ENCODE data around the gene VPS39.

VPS39 gene

DNA sequence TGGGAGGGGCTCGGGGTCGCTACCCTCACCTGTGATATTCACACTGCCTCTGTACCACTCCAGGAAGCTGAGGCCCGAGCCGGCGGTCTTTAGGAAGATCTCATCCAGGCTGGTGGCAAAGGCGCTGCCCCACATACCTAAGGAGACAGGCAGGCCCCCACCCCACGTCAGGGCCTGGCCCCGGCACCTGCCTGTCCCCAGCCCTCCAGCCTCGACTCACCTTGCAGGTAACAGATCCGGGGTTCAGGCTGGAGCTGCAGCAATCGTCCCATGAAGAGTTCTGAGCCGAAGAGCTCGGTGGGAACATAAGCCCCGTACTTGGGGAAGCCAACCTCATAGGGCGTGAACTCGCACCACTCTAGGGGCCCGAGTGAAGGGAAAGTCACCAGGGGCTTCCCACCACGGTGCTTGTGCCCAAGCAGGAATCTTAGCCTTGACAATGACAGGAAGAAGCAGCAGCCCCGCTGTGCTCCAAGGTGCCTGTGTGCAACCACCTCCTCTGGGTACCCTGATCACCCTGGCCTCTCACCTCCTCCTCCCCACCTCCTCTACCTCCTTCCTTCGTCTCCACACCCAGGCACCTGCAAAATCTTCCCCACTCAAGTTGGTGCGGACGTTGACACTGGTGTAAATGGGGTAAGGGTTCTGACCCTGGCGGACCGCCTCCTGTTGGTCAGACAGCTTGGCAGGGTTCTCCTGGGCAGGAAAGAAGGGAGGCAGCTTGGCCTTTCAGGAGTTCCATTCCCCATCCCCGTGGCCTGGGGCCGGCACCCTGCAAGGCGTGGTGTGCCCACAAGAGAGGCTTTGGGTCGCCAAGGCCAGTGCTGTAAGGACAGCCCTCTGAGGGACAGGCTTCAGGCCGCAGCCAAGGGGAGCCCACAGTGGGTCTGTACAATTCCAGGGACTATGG lies 62.3 kb downstream of the VPS39 start:
- H3K79me2 ChIP-seq (ENCODE audit: insufficient read depth, low read depth), result no peaks in the 10 kb centered on the region
- TF ChIP-seq, protein P1, sequence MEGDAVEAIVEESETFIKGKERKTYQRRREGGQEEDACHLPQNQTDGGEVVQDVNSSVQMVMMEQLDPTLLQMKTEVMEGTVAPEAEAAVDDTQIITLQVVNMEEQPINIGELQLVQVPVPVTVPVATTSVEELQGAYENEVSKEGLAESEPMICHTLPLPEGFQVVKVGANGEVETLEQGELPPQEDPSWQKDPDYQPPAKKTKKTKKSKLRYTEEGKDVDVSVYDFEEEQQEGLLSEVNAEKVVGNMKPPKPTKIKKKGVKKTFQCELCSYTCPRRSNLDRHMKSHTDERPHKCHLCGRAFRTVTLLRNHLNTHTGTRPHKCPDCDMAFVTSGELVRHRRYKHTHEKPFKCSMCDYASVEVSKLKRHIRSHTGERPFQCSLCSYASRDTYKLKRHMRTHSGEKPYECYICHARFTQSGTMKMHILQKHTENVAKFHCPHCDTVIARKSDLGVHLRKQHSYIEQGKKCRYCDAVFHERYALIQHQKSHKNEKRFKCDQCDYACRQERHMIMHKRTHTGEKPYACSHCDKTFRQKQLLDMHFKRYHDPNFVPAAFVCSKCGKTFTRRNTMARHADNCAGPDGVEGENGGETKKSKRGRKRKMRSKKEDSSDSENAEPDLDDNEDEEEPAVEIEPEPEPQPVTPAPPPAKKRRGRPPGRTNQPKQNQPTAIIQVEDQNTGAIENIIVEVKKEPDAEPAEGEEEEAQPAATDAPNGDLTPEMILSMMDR (conservative IDR thresholded peaks at IDR 0.05; ENCODE audit: low read depth, low read length), result no peak
- H3K4me1 ChIP-seq (ENCODE audit: low read depth, poor library complexity, severe bottlenecking), result no peaks in the 10 kb centered on the region
- H3K27ac ChIP-seq, result no peak overlapping the region
- H3K9ac ChIP-seq, result no peak overlapping the region
- 0 out of 2 replicates have a peak, but pooled peaks cover 2% of the 10 kb centered on the region for H3K27me3 ChIP-seq (ENCODE audit: insufficient read depth, low read depth)
- H3K4me3 ChIP-seq (IDR thresholded peaks at IDR 0.05; ENCODE audit: insufficient read depth, low read depth, low read length), result no peak overlapping the region
- H2AFZ ChIP-seq (ENCODE audit: low read depth), result no peak overlapping the region
- no peak overlapping the region for H3K4me2 ChIP-seq
- H4K20me1 ChIP-seq (ENCODE audit: insufficient read depth), result no peaks in the 10 kb centered on the region
- no peaks in the 10 kb centered on the region for H3K36me3 ChIP-seq (ENCODE audit: insufficient read depth)

DNA sequence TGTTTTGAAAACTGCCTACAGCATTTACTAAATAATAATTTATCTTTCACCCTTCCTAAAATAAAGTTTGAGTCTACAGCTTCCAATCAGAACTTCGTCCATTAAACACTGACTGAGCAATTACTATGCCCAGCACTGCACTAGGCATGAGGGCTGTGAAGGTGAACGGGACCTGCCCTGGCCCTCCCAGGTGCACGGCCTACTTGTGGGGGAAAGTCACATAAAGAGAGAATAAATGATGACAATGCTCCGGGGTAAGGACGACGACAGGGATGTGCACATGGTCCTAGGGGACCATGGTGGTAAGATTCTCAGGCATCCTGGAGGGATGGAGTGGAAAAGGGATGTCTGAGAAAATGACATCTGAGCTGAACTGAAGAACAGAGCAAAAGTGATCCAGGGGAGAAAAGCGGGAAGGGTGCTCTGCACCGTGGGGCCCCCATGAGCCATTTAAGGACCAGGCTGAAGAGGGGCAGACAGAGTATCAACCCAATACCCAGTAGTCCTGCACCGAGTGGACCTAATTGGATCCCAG lies 63.2 kb downstream of the VPS39 start:
- Histone ChIP-seq H2AFZ (ENCODE audit: low read depth) (no peak overlapping the region), H3K9ac (no peak overlapping the region), H3K27ac (no peak overlapping the region), H3K27me3 (ENCODE audit: insufficient read depth, low read depth) (0 out of 2 replicates have a peak, but pooled peaks cover 2% of the 10 kb centered on the region), H3K79me2 (ENCODE audit: insufficient read depth, low read depth) (no peaks in the 10 kb centered on the region), H3K36me3 (ENCODE audit: insufficient read depth) (no peaks in the 10 kb centered on the region), H3K4me2 (no peak overlapping the region), H4K20me1 (ENCODE audit: insufficient read depth) (no peaks in the 10 kb centered on the region), H3K4me3 (IDR thresholded peaks at IDR 0.05; ENCODE audit: insufficient read depth, low read depth, low read length) (no peak overlapping the region), H3K4me1 (ENCODE audit: low read depth, poor library complexity, severe bottlenecking) (no peaks in the 10 kb centered on the region)
- TF ChIP-seq, protein P1 (conservative IDR thresholded peaks at IDR 0.05; ENCODE audit: low read depth, low read length), result no peak

DNA sequence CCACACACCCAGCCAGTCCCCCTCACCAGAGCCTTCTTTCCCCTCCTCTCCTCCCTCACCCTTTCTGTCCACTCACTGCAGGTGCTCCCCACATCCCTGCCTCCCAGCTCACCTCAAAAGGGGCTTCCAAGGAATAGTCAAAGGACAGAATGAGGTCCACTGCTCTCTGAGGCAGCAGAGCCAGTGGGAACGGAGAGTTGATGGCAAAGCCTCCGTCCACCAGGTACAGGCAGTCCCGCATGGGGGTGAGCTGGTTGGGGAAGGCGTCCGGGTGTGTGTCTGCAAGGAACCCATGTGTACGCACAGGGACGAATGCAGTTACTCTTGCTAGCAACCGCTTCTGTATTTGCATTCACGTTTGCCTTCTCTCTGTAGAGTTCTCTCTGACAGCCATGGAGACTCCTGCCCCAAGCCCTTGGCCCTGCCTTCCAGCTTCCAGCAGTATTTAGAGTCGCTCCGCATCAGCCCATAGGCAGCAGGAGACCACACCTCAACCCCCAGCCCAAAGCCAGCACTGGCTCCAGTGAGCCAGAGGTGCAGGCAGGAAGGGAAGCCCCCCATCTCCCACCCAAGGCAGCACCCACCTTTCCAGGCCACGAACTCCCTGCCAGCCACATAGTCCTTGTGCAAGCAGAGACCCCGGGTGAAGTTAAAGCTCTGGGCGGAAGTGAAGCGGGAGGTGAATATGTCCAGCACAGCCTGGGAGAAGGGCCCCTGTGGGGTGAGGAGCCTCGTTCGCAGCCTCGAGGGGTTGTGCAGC lies 64.1 kb downstream of the VPS39 start:
- Histone ChIP-seq H3K79me2 (ENCODE audit: insufficient read depth, low read depth) (no peaks in the 10 kb centered on the region), H2AFZ (ENCODE audit: low read depth) (no peak overlapping the region), H3K36me3 (ENCODE audit: insufficient read depth) (no peaks in the 10 kb centered on the region), H3K4me2 (no peak overlapping the region), H3K9ac (no peak overlapping the region), H3K4me3 (IDR thresholded peaks at IDR 0.05; ENCODE audit: insufficient read depth, low read depth, low read length) (no peak overlapping the region), H3K4me1 (ENCODE audit: low read depth, poor library complexity, severe bottlenecking) (no peaks in the 10 kb centered on the region), H3K27ac (no peak overlapping the region), H4K20me1 (ENCODE audit: insufficient read depth) (no peaks in the 10 kb centered on the region), H3K27me3 (ENCODE audit: insufficient read depth, low read depth) (0 out of 2 replicates have a peak, but pooled peaks cover 2% of the 10 kb centered on the region)
- TF ChIP-seq, protein P1 (conservative IDR thresholded peaks at IDR 0.05; ENCODE audit: low read depth, low read length), result no peak

DNA sequence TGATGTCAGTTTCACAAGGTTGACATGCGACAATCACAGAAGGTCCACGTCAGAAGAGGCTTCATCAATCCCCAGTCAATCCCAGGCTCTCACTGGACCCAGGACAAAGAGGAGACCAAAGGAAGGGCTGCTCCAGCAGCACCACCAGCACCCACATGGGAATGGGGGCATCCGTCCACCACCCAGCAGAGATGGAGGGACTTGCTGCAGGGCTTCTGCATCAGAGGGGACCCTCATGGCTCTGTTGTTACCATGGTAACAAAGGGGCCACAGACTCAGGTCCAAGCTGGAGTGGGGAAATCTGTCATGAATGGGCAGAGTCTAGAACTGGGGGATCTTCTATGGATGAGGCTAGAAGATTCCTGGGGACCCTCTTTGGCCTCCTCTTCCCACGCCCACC lies 64.7 kb downstream of the VPS39 start:
- Histone ChIP-seq H3K36me3 (ENCODE audit: insufficient read depth) (no peaks in the 10 kb centered on the region), H3K4me2 (no peak overlapping the region), H3K4me1 (ENCODE audit: low read depth, poor library complexity, severe bottlenecking) (no peaks in the 10 kb centered on the region), H3K79me2 (ENCODE audit: insufficient read depth, low read depth) (no peaks in the 10 kb centered on the region), H4K20me1 (ENCODE audit: insufficient read depth) (no peaks in the 10 kb centered on the region), H2AFZ (ENCODE audit: low read depth) (no peak overlapping the region), H3K27me3 (ENCODE audit: insufficient read depth, low read depth) (0 out of 2 replicates have a peak, but pooled peaks cover 2% of the 10 kb centered on the region), H3K4me3 (IDR thresholded peaks at IDR 0.05; ENCODE audit: insufficient read depth, low read depth, low read length) (no peak overlapping the region), H3K9ac (no peak overlapping the region), H3K27ac (no peak overlapping the region)
- TF ChIP-seq, protein P1 (conservative IDR thresholded peaks at IDR 0.05; ENCODE audit: low read depth, low read length), result no peak

Data from KMS-11 (cell line).